Neuronal stem cell (in vitro differentiated cells): Measurements from ENCODE around the gene ARPC5L. TPM values are rescaled to one million over a fixed set of nuclear protein-coding genes. Genes with fewer than 3 reads are reported as not detected.
"Not testable (repeated sequence)": the region's sequence is repeated elsewhere in the genome, so short reads cannot be mapped to it uniquely, and the experiment has no call there.

Experiments
- DNase-seq: peaks from one replicate; pipeline ENCODE4 v3.0.0-alpha.2; 2013; ENCODE audit warnings: low spot score
- H2AFZ ChIP-seq: one replicate; pipeline ENCODE4 v1.6.1; 2013; ENCODE audit warnings: mild to moderate bottlenecking, low read length, inconsistent platforms
- H2AK5ac ChIP-seq: 2 replicates; pipeline ENCODE4 v1.6.1; 2013; ENCODE audit warnings: low read depth, mild to moderate bottlenecking, inconsistent platforms, low read length, moderate library complexity, mixed read lengths
- H2BK120ac ChIP-seq: 2 replicates; pipeline ENCODE4 v1.6.1; 2013; ENCODE audit warnings: low read depth, mild to moderate bottlenecking, inconsistent platforms, low read length, moderate library complexity, mixed read lengths
- H2BK12ac ChIP-seq: one replicate; pipeline ENCODE4 v1.6.1; 2013; ENCODE audit warnings: low read length, inconsistent platforms
- H2BK15ac ChIP-seq: 2 replicates; pipeline ENCODE4 v1.6.1; 2013; ENCODE audit warnings: mild to moderate bottlenecking, low read length, inconsistent platforms, mixed read lengths
- H2BK5ac ChIP-seq: one replicate; pipeline ENCODE4 v1.6.1; 2013; ENCODE audit warnings: inconsistent platforms, mild to moderate bottlenecking, low read length, moderate library complexity
- H3K14ac ChIP-seq: one replicate; pipeline ENCODE4 v1.6.1; 2013; ENCODE audit warnings: low read length, inconsistent platforms
- H3K18ac ChIP-seq: 2 replicates; pipeline ENCODE4 v1.6.1; 2013; ENCODE audit warnings: low read length, inconsistent platforms
- H3K23ac ChIP-seq: 2 replicates; pipeline ENCODE4 v1.6.1; 2013; ENCODE audit warnings: low read depth, mild to moderate bottlenecking, mixed read lengths, low read length, inconsistent platforms; ENCODE audit not compliant: poor library complexity
- H3K27ac ChIP-seq: replicated peaks from 3 replicates; pipeline ENCODE4 v1.5.1; 2013; ENCODE audit warnings: low read length, inconsistent platforms
- H3K27me3 ChIP-seq, 3 experiments: 2 replicates each; pipeline ENCODE4 v1.6.1; 2013; ENCODE audit warnings: low read length in 3 of 3, mild to moderate bottlenecking in 2 of 3, inconsistent platforms in 1 of 3, low read depth in 1 of 3, mixed read lengths in 1 of 3, moderate library complexity in 1 of 3; ENCODE audit not compliant: control insufficient read depth in 3 of 3, insufficient read depth in 3 of 3
- H3K36me3 ChIP-seq, 2 donors: replicated peaks in 1 of 2; 2 replicates each; pipeline ENCODE4 v1.6.1; 2013; ENCODE audit warnings: low read length in 2 of 2; ENCODE audit not compliant: control insufficient read depth in 2 of 2, insufficient read depth in 2 of 2
- H3K4ac ChIP-seq: 2 replicates; pipeline ENCODE4 v1.6.1; 2013; ENCODE audit warnings: inconsistent platforms, mild to moderate bottlenecking, low read length, moderate library complexity
- H3K4me1 ChIP-seq, 2 donors: 1 replicate in 1 of 2; 2 replicates in 1 of 2; pipeline ENCODE4 v1.6.1; 2013; ENCODE audit warnings: low read length in 2 of 2, low read depth in 1 of 2; ENCODE audit not compliant: control insufficient read depth in 2 of 2, insufficient read depth in 1 of 2
- H3K4me2 ChIP-seq: one replicate; pipeline ENCODE4 v1.6.1; 2013; ENCODE audit warnings: mild to moderate bottlenecking, low read length, inconsistent platforms; ENCODE audit not compliant: insufficient read depth, poor library complexity, severe bottlenecking
- H3K4me3 ChIP-seq, 2 donors: 2 replicates each; pipeline ENCODE4 v1.5.1; 2013; ENCODE audit warnings: low read length in 2 of 2, mild to moderate bottlenecking in 2 of 2, inconsistent platforms in 1 of 2, moderate library complexity in 1 of 2
- H3K79me1 ChIP-seq: one replicate; pipeline ENCODE4 v1.6.1; 2013; ENCODE audit warnings: low read depth, mild to moderate bottlenecking, inconsistent platforms, low read length, moderate library complexity
- H3K9ac ChIP-seq: one replicate; pipeline ENCODE4 v1.6.1; 2013; ENCODE audit warnings: mild to moderate bottlenecking, low read depth, low read length, inconsistent platforms; ENCODE audit not compliant: poor library complexity
- H3K9me3 ChIP-seq, 2 donors: replicated peaks in 1 of 2; 2 replicates each; pipeline versions ENCODE3 to v1.6.1; 2013; ENCODE audit warnings: low read length in 2 of 2, mild to moderate bottlenecking in 2 of 2, inconsistent platforms in 1 of 2, low read depth in 1 of 2, mixed read lengths in 1 of 2, moderate library complexity in 1 of 2; ENCODE audit not compliant: control insufficient read depth in 2 of 2, insufficient read depth in 1 of 2
- H4K8ac ChIP-seq: one replicate; pipeline ENCODE4 v1.6.1; 2013; ENCODE audit warnings: low read depth, mild to moderate bottlenecking, inconsistent platforms, low read length, moderate library complexity
- H4K91ac ChIP-seq: one replicate; pipeline ENCODE4 v1.6.1; 2013; ENCODE audit warnings: low read length, low read depth, mild to moderate bottlenecking, inconsistent platforms; ENCODE audit not compliant: poor library complexity
- WGBS, 2 donors: extraction: QIAGEN DNeasy Blood & Tissue Kit; methylation state at CpG; one replicate each; pipeline ENCODE4 v1.1.7; 2013; ENCODE audit warnings: missing lambda C conversion rate in 2 of 2, mixed read lengths in 1 of 2; ENCODE audit not compliant: insufficient read length in 2 of 2, insufficient replicate concordance in 1 of 2; ENCODE audit errors: extremely low coverage in 2 of 2; 5-methylcytosine and 5-hydroxymethylcytosine counted together
- small RNA-seq: library from polyadenylated mRNA; stranded (forward); fragments of <200 nt; extraction: miRNeasy Mini kit (QIAGEN cat#:217004); gene quantifications from one replicate; pipeline ENCODE3, GENCODE V24; 2013; ENCODE audit not compliant: insufficient read depth

ARPC5L gene

GRCh38 chr9:124913378-124913777 is 51.4 kb downstream of the ARPC5L start:
- Histone ChIP-seq H3K14ac (no peak overlapping the region), H4K8ac (no peak overlapping the region), H3K9ac (no peak overlapping the region), H2BK120ac (no peak overlapping the region), H3K4ac (no peak overlapping the region), H3K79me1 (no peaks in the 10 kb centered on the region), H2BK5ac (no peak overlapping the region), H3K18ac (no peak overlapping the region), H2AK5ac (no peak overlapping the region), H4K91ac (no peak overlapping the region), H2AFZ (no peak overlapping the region), H2BK15ac (no peak overlapping the region), H3K36me3 (peaks cover 3 to 60% of the 10 kb centered on the region in 2 donors), H3K27me3 (no peaks in the 10 kb centered on the region), H3K27ac (no peak overlapping the region), H3K23ac (no peak overlapping the region), H3K9me3 (no peaks in the 10 kb centered on the region), H2BK12ac (no peak overlapping the region), H3K4me3 (no peak overlapping the region), H3K4me1 (peaks cover 0 to 1% of the 10 kb centered on the region in 2 donors), H3K4me2 (no peak overlapping the region)
- no peak for DNase-seq
- WGBS, 2 donors: no CpG with 5 or more reads among the region's 2 CpGs

GRCh38 chr9:124914753-124915405 is 52.9 kb downstream of the ARPC5L start:
- Histone ChIP-seq H3K27me3 (no peaks in the 10 kb centered on the region), H3K4ac (no peak overlapping the region), H3K79me1 (no peaks in the 10 kb centered on the region), H2BK120ac (no peak overlapping the region), H3K27ac (no peak overlapping the region), H3K14ac (no peak overlapping the region), H2AFZ (no peak overlapping the region), H2BK5ac (no peak overlapping the region), H4K91ac (no peak overlapping the region), H4K8ac (no peak overlapping the region), H2BK12ac (no peak overlapping the region), H3K18ac (no peak overlapping the region), H3K36me3 (peaks cover 4 to 71% of the 10 kb centered on the region in 2 donors), H2BK15ac (no peak overlapping the region), H3K4me1 (peaks cover 0 to 1% of the 10 kb centered on the region in 2 donors), H3K23ac (no peak overlapping the region), H3K4me3 (no peak overlapping the region), H2AK5ac (no peak overlapping the region), H3K9ac (no peak overlapping the region), H3K4me2 (no peak overlapping the region), H3K9me3 (no peaks in the 10 kb centered on the region)
- no peak for DNase-seq
- WGBS, 2 donors: no CpG with 5 or more reads among the region's 5 CpGs

GRCh38 chr9:124920394-124920793 is 58.5 kb downstream of the ARPC5L start:
- not testable (repeated sequence) for DNase-seq, H3K4ac ChIP-seq, H2BK5ac ChIP-seq, H3K14ac ChIP-seq, H3K23ac ChIP-seq, H2BK120ac ChIP-seq, H3K4me2 ChIP-seq, H4K8ac ChIP-seq, H3K27ac ChIP-seq, H3K4me3 ChIP-seq, H2BK15ac ChIP-seq, H3K27me3 ChIP-seq, H3K9ac ChIP-seq, H2AK5ac ChIP-seq, H2AFZ ChIP-seq, H2BK12ac ChIP-seq, H4K91ac ChIP-seq, H3K4me1 ChIP-seq, H3K18ac ChIP-seq, H3K9me3 ChIP-seq, H3K79me1 ChIP-seq
- no CpG with 5 or more reads among the region's 6 CpGs for WGBS, 2 donors
- peaks cover 8 to 57% of the 10 kb centered on the region in 2 donors for H3K36me3 ChIP-seq

Small RNA genes within 50 kb of the gene (small RNA-seq; reads per million reads assigned to genes)
- not detected for gene RNU4-82P
